ENCODE data around the gene KLHDC8B.

KLHDC8B gene

DNA sequence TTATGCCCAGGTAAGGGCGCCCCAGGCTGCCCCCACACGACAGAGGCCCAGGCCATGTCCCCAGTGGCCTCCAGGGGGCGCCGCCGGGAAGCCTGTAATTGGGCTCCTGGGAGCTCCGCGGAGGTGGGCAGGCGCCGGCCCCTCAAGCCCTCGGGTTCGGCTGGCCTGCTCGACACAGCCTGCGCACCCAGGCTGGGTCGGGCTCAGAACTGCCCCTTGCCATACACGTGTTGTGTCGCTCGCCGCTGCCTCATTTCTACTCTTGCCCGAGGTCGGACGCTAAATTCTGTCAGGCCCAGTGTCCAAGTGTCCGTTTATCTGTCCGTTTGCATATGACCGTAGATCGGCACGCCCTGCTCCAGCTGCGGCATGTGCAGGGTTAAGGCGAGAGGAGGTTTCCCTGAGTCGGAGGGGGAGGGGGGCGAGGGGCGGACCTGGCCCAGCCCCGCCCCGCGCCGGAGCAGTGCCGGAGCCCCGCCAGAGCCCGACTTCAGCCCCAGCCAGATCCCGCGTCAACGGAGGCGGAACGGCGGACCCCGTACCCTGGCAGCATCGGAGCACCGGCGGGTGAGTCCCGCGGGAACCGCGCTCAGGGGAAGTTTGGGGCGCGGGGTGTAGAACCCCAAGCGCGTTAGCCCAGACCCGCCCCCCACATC lies at the start of gene KLHDC8B:
KLHDC8B (plus strand) TSS at position 480 of the 656 bp plus-strand sequence. CDS start 1,172 bp downstream, outside the sequence.
- TF ChIP-seq, protein P1, sequence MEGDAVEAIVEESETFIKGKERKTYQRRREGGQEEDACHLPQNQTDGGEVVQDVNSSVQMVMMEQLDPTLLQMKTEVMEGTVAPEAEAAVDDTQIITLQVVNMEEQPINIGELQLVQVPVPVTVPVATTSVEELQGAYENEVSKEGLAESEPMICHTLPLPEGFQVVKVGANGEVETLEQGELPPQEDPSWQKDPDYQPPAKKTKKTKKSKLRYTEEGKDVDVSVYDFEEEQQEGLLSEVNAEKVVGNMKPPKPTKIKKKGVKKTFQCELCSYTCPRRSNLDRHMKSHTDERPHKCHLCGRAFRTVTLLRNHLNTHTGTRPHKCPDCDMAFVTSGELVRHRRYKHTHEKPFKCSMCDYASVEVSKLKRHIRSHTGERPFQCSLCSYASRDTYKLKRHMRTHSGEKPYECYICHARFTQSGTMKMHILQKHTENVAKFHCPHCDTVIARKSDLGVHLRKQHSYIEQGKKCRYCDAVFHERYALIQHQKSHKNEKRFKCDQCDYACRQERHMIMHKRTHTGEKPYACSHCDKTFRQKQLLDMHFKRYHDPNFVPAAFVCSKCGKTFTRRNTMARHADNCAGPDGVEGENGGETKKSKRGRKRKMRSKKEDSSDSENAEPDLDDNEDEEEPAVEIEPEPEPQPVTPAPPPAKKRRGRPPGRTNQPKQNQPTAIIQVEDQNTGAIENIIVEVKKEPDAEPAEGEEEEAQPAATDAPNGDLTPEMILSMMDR (IDR thresholded peaks at IDR 0.05; ENCODE audit: insufficient read depth, low read depth, low read length, missing control alignments), result peak; percentile 94
- DNase-seq (ENCODE audit: low read depth), result peak; percentile 76
- H3K4me3 ChIP-seq (ENCODE audit: low read depth, low read length), result peak within 1 kb of the TSS; percentile 59

DNA sequence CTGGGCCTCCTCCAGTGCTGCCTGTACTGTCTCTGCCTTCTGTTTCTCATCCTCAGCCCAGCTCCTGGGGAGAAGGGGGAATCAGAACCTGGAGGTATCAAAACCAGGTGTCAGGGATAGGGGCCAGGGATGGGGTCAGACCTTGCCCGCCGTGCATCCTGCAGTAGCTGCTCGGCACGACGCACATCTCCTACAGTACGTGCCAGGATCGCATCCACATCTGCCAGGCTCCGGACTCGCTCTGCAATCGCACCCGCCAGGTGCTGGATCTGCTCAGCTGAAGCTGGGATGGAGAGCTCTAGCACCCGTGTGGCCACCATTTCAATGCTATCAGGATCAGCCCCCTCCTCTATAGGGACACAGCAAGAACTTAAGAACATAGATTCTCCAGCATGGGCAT lies 49.4 kb upstream of the KLHDC8B start:
- no peak overlapping the region for H3K4me3 ChIP-seq (ENCODE audit: low read depth, low read length)
- TF ChIP-seq, protein P1 (IDR thresholded peaks at IDR 0.05; ENCODE audit: insufficient read depth, low read depth, low read length, missing control alignments), result no peak
- DNase-seq (ENCODE audit: low read depth), result no peak

DNA sequence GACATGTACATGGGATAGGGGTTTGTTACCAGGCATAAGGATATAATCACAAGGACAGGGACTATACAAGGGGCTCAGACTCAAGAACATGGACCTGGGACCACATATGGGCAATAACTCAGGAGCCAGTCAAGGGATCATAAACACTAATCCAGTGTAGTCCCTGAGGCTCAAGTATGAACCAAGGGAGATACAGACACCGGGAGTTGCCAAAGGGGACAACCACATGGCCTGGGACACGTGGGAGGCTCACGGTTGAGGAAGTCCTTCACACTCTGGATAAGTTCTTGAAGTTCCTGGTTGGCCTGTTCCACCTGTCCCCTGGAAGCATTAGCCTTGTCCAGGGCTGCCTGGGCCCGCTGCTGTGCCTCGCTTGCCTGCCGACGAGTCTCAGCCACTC lies 48.9 kb upstream of the KLHDC8B start:
- no peak overlapping the region for H3K4me3 ChIP-seq (ENCODE audit: low read depth, low read length)
- TF ChIP-seq, protein P1 (IDR thresholded peaks at IDR 0.05; ENCODE audit: insufficient read depth, low read depth, low read length, missing control alignments), result no peak
- DNase-seq (ENCODE audit: low read depth), result no peak

DNA sequence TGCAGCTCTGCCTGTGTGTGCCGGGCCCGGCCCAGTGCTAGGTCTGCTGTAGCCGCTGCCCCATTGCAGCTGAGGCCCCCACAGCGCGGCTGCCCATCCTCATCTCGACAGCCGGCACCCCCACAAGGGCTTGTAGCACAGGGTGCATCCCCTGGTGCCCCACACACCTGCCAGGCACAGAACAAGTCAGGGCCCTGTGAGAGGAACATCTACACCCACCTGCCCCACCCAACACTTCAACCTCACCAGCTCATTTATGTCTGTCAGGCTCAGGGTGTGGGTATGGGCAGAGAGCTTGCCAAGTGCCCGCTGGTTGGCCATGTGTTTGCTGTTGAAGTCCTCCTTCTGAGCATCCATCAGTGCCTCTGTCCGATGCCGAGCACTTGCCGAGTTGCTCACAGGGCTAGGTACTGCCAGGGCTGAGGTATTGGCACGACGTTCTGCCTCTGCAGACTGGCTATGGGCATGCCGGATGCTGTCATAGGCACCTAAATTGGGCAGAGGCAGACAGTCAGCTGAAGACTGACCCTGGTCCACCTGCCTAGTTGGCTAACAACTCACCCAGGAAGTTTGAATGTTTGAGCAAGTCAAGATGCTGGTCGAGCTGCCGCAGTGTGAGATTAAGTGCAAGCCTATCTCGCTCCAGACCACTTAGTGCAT lies 48.4 kb upstream of the KLHDC8B start:
- no peak overlapping the region for H3K4me3 ChIP-seq (ENCODE audit: low read depth, low read length)
- TF ChIP-seq, protein P1 (IDR thresholded peaks at IDR 0.05; ENCODE audit: insufficient read depth, low read depth, low read length, missing control alignments), result no peak
- DNase-seq (ENCODE audit: low read depth), result no peak

DNA sequence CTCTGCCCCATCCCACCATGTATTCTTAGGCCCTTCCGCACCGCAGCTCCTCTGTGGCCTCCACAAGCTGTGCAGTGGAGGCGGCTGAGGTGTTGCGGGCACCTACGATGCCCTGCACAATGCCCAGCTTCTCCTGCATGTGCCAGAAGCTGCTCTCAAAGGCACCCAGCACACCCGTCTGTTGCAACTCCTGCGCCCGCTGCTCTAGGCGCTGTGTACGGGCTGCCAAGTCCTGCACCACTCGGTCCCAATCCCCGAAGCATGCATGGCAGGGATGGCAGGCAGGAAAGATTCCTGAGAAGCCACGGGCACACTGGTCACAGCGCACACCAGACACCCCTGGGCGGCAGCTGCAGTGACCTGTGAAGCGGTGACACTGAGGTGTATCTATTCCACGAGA lies 47.7 kb upstream of the KLHDC8B start:
- DNase-seq (ENCODE audit: low read depth), result no peak
- H3K4me3 ChIP-seq (ENCODE audit: low read depth, low read length), result no peak overlapping the region
- TF ChIP-seq, protein P1 (IDR thresholded peaks at IDR 0.05; ENCODE audit: insufficient read depth, low read depth, low read length, missing control alignments), result no peak

DNA sequence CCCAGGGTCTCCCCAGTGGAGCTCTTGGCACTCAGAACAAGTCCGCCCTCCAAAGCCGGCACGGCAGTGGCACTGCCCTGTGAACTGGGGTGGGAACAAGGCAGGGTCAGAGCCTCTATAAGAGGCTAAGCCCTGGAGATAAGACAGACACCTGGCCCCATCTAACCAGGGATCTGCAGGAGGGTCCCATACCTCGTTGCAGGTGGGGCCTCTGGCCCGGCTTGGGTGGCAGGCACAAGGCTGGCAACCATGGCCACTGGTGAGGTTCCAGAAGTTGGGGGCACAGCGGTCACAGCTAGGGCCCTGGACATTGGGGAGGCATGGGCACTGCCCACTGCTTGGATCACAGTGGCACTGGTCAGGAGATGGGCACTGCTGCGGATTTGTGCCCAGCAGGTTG lies 47.2 kb upstream of the KLHDC8B start:
- TF ChIP-seq, protein P1 (IDR thresholded peaks at IDR 0.05; ENCODE audit: insufficient read depth, low read depth, low read length, missing control alignments), result no peak
- no peak for DNase-seq (ENCODE audit: low read depth)
- H3K4me3 ChIP-seq (ENCODE audit: low read depth, low read length), result no peak overlapping the region
